NCI-H1105 (cell line): ENCODE measurements around the gene AP2S1.
"Not testable (repeated sequence)": the region's sequence is repeated elsewhere in the genome, so short reads cannot be mapped to it uniquely, and the experiment has no call there.

ENCODE experiments used
- DNase-seq: peaks from one replicate; lab custom pipeline; 2025; lab: John Stamatoyannopoulos, UW

Gene AP2S1

GRCh38 chr19:46804432-46804831 lies 46.2 kb downstream of the AP2S1 start:
- DNase-seq = not testable (repeated sequence)

GRCh38 chr19:46803555-46803954 lies 47.1 kb downstream of the AP2S1 start:
- DNase-seq = no peak

DNA sequence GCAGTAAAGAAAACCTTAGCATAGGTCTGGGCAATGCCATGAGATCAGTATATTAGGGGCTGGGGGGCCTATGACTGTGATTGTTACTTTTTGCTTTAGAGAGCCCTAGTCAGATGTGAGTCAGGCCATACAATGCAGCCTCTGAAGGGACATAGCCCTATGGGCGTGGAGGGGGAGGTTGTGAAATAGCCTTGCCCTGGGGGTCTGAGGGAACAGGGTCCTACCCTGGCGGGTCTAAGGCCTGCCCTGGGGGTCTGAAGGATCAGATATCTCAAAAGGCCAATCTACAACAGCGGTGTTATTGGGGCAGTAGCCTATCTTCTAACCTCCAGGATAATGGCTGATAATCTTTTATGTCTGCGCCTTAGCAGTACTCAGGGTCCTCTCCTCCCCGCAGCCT lies 48.5 kb downstream of the AP2S1 start:
- no peak for DNase-seq

- no peak for DNase-seq
Measured at GRCh38 chr19:46798713-46799112, 51.9 kb downstream of the AP2S1 start.

DNA sequence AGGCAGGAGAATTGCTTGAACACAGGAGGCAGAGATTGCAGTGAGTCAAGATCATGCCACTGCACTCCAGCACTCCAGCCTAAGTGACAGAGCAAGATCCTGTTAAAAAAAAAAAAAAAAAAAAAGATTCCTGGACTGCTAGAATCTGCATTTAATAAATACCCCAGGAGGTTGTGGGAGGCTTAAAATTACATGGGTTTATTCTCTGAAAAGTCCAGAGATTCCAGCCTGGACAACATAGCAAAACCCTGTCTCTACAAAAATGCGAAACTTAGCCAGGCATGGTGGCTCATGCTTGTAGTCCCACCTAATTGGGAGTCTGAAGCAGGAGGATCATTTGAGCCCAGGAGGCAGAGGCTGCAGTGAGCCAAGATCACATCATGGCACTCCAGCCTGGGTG lies 52.8 kb downstream of the AP2S1 start:
- DNase-seq = no peak

DNA sequence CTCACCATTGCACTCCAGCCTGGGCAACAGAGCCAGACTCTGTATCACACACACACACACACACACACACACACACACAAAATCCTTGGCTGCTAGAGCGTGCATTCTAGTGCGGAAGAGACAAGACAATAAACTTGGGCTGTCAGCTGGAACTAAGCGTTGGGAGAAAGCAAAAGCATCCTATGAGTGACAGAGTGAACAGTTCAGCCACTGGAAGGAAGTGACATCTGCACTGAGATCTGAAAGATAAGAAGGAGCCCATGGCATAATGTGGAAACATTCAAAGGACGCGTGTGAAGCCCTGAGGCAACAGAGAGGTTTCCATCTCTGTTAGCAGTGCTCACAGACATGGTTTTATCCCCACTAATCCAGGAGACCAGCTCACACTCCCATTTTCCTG lies 58.7 kb downstream of the AP2S1 start:
- no peak for DNase-seq

DNA sequence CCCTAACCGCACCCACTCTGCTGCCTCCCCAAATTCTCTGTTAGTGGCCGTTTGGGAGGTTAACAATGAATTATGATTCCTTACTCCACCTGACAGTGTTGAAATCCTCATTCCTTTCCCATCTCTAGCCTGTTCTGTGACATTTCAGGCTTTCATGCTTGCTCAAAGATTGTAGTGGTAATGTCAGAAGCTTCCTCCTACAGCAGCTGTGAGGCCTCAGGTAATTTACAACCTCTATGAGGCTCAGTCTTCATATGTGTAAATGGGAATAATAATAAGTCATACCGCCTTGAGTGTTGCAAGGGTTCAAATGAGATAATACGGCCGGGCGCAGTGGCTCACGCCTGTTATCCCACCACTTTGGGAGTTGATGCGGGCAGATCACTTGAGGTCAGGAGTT lies 61.3 kb downstream of the AP2S1 start:
- no peak for DNase-seq

- no peak for DNase-seq
Measured at GRCh38 chr19:46788968-46789338, 61.7 kb downstream of the AP2S1 start.

DNA sequence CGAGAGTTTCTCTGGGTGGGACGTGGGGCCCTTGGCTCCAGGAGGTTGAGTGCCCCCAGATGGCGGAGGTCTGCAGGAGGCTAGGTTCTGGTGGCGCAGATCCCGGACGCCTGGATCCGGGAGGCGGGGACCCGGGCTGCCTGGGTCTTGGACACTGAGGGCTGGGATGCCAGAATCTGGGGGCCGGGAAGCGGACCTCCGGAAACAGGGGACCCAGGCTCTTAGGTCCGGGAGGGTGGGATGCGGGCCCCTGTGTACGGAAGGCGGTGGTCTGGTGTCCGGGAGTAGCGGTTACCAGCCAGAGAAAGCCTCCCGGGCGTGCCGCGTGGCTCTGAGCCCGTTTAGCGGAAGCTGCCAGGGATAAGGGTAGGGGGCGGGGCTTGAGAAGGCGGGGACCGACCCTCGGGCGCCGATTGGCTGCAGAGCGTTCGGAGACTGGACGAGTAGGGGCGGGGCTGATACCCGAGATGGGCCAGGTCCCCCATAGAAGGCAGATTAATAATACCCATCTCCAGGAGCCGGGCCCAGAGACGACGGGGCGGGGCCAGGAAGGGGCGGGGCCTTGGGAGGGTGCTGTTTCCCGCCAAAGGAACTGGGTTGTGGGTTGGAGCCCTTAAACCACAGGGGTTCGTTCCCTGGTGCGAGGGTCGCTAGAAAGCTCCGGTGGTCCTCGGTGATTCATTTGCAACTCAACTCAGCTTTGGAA lies 62.2 kb downstream of the AP2S1 start, which contains the start of gene SLC1A5:
SLC1A5 (minus strand) TSS at position 333 of the 706 bp plus-strand sequence. CDS start 629 bp downstream, outside the sequence.
- peak; percentile 91 for DNase-seq
